GM18520 (cell line): ENCODE results near the gene LRRC59.

Experiments used
- ATAC-seq: cut with Tn5 transposase; IDR thresholded peaks from one replicate; pipeline ENCODE4 v1.9.1; 2021; ENCODE audit not compliant: unreplicated experiment

LRRC59 gene

DNA sequence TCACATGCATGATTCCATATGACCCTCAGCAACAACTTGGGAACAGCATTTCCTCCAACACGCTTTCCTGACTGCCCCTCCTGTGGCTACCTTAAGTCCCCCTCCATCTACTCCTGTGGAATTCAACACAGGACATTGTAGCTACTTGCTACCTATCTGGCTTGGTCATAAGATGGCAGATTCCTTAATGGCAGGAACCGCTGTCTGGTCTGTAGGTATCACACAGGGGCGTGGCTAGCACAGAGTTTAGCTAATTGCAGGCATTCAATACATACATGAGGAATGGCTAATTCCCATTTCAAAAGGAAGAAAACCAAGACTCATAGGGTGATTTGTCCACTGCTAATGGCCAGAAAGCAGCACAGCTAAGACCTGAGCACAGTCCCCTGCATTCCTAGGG lies 8.6 kb downstream of the LRRC59 start:
- no peak for ATAC-seq

DNA sequence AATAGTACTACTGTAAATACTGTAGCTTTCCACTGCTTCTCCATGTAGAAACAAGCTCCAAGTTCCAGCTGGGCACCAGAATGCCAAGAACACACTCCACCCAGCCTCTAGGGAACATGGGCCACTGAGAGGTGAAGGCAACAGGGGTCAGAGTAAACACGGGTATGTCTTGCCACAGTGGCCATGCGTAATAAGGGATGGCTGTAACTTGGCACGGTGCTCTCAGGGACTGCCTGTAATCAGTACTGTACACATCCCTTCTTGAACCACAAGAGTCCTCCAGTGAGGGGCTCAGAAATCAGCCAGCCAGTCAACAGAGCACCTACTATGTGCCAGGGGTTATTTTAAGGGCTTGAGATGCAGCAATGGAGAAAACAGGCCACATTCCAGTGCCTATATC lies 10.8 kb downstream of the LRRC59 start:
- no peak for ATAC-seq

DNA sequence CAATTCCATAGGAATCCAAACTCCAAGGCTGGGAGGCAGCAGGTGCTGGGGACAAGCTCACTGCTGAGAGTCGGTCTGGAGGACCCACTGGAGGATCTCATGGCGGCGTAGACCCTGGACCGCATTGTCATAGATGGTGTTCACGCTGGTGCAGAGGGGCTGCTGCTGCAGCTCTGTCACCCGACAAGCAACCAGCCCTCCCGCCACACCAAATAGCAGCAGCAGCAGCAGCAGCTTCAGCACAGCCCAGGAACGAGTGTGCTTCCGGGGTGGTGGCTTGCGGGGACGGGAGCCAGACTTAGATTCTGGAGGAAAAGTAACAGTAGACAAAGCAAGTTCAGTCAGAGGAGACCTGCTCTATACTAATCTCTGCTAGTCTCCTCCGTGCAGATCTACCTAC lies 14.4 kb downstream of the LRRC59 start:
- ATAC-seq, result no peak

DNA sequence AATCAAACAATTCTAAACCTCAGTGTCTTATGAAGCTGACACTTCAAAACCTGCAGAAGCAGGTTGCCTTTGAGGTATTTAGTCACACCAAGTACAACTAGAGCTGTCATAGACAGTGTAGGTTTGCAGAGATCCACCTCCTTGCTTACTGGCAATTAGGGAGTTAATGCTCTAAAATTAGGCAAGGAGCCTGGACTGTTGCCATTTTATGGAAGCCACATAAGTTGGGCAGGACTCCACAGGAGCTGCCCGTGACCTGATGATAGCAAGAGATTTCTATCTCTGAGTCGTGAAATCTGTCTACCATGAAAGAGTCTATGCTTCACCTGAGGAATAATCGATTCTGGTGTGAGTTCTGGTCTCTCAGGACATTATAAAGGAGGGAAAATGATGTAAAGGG lies 15.4 kb downstream of the LRRC59 start:
- ATAC-seq, result no peak

DNA sequence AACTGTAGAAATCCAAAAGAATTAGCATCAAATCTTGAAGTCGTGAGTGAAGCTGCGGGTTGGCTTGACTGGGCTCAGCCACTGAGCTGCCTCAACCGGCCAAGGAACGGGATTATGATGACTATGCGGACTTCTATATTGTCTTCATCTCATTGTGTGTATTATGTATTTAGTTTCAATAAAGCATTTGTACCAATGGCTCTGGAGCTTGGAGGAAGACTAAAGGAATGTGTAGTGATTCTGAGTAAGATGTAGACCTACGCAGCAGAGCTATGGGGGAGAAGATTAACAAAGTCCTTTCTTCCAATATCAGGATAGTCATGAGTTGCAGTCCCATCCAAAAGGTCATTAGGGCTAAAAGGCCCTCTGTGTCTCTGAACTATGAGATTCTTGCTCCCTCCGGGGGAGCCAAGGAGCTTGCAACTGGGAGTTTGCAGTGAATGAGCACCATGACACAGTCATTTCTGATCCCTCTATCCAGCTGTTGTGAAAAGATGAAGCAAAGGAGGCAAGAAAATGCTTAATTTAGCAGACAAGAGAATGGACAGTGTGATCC lies 16.0 kb downstream of the LRRC59 start:
- ATAC-seq, result no peak

DNA sequence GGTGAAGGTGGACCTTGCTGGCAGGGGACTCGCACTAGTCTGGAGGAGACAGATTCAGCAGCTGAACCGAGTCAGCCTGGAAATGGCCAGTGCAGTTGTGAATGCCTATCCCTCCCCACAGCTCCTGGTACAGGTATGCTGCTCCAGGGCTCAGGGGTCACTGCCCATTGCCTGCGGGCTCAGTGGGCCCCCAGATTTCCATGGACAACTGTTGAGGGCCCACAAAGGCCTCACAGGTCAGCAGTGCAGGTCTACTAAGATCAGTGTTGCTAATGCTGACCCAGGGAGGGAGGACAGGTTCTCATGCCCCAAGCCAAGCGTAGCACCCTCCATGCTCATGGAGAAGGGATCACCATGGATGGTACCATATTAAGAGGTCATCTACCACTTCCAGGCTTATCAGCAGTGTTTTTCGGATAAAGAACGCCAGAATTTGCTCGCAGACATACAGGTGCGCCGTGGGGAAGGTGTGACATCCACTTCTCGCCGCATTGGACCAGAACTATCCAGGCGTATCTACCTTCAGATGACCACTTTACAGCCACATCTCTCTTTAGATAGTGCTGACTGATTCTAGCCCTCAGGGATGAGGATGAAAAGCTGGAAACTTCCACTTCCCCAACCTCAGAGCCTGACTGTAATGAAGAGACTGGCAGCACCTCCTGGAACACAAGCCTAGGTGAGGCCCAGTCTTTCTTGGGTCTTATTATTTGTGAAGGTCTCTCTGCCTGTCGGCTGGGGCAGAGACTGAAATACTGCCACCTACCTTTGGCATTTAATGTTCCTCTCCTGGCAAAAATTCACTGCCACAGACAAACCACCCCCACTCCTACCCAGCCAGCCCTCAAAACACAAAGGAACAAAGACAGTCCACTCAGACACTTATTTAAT lies 16.7 kb downstream of the LRRC59 start:
- no peak for ATAC-seq

DNA sequence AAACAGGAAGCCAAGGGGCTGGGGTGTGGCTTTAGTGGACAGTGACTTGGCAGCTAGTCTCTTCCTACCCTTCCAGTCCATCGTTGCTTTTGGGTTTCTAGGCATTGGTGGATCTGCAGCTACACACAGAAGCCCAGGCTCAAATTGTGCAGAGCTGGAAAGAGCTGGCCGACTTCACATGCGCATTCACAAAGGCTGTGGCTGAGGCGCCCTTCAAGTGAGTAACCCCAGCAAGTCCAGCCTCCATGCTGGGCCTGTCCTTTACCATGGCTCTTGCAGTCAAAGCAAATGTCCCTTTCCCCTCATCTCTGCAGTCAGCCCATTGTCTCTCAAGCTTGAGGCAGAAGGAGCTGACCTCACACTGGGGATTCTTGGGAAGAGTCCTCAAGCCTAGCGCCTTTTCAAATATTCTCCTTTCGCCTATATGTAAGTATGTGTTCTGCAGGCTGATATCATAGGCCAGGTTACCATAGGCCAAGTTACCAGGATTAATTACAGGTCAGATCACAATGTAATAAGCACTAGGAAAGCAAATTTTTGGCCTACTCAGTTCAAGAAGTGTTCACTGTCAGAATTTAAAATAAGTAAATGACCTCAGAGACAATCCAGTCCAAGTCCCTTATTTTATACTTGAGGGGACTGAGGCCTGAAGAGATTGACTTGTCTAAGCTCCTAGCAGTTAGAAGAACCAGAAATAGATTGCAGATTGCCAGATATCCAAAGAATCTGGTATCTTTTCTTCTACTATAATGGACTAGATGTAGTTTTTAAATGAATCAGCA lies 17.8 kb downstream of the LRRC59 start:
- ATAC-seq, result no peak

DNA sequence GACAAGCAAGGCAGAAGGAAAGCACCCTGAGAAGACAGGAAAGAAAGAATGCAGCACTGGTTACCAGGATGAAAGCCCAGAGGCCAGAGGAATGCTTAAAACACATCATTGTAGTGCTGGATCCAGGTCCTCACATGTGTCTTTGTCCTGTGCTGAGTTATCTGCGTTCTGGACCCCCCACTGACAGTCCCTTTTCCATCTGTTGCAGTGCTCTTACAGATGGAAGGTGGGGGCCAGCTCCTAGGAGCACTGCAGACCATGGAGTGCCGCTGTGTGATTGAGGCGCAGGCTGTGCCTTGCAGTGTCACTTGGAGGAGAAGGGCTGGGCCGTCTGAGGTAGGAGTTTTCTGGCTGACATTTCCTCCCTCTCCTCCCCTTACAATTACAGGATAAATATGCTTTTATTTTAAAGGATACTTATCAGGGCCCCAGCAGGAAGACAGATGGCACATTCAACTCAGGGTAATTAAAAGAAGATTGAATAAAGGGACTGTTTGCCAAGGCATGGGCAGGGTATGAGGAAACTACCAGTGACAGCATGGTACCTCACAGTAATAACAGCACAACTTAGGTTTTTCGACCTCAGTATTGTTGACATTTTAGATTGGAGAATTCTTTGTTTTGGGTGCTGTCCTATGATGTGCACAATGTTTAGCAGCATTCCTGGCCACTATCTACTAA lies 21.3 kb downstream of the LRRC59 start:
- no peak for ATAC-seq

DNA sequence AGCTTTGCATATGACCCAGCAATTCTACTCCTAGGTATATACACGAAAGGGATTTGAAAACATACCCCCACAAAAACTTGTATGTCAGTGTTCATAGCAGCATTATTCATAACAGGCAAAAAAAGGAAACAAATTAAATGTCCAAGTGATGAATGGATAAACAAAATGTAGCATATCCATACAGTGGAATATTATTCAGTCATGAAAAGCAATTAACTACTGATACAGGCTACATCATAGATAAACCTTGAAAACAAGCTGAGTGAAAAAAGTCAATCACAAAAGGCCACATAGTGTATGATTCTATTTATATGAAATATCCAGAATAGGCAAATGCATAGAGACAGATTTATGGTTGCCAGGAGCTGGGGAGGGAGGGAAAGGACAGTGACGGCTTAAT lies 23.6 kb downstream of the LRRC59 start:
- ATAC-seq, result no peak

DNA sequence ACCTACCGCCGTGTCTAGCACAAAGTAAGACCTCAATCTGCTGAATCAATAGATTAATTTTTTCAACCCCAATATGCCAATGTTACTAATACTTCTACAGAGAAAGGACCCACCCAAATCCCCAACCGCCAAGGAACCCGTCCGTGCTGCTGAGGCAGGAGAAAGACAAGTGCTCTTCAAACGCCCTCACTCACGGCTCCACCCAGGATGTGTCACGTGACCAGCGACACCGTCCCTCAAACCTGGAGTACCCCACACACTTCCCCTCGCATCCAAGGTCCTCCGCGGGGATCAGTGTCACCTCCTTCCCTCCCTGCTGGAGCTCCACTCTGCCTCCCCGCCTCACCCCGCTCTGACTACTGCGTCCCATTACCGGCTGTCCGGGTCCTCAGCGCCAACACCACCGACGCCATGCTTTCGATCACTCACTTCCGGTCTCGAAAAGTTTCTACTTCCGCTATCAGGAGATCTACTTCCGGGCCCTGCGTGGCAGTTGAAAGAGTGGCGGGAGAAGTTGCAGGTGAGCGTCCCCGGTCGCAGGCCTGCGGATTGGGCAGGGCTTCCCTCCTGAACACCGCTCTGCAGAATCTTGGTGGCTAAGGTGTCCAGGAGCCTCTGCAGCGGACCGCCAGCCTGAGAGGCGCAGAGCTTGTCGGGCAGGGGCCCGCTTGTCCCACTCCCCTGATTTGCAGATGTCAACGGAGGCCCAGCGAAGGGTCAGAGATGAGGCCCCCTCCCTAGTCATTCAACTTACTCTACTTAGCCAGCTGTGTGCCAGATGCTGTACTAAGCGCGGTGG lies 24.4 kb downstream of the LRRC59 start, which contains the start of the genes EME1 and MRPL27:
TSS of gene EME1 (plus strand) at position 472 of the 799 bp plus-strand sequence. CDS start 1,980 bp downstream, outside the sequence.
TSS of gene MRPL27 (minus strand) at position 427 of the 799 bp plus-strand sequence. CDS start at position 413, 14 bp downstream.
- ATAC-seq, result peak; percentile 64

DNA sequence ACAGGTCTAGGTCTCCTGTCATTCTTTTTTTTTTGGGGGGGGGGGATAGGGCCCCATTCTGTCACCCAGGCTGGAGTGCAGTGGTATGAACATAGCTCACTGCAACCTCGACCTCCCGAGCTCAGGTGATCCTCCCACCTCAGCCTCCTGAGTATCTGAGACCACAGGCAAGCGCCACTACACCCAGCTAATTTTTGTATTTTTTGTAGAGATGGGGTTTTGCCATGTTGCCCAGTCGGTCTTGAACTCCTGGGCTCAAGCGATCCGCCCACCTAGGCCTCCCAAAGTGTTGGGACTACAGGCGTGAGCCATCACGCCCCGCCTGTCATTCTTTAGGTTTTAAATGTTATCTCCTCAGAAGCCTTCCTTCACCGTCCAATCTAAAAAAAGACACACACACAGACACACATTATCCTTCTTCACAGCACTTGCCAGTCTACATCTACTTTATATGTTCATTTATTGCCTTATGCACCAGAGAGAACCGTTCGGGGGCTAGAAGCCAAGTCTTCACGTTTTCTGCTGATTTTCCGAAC lies 25.0 kb downstream of the LRRC59 start:
- ATAC-seq, result no peak

DNA sequence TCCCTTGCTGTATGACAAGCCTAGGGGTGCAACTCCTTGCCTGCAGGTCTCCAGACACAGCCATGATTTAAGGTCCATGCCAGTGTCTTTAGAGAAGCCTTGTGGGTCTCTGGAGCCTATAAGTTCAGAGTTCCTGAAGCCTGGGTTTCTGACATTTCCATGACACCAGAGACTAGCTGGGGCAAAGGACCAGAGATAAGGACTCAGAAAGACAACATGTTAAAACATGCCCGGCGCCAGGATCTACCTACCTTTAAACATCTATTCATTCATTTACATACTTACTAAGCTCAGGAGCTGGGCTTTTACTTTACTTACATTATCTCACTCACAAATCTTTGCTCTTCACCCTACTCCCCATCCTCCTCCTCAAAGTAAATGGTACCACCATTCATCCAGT lies 25.8 kb downstream of the LRRC59 start:
- no peak for ATAC-seq

DNA sequence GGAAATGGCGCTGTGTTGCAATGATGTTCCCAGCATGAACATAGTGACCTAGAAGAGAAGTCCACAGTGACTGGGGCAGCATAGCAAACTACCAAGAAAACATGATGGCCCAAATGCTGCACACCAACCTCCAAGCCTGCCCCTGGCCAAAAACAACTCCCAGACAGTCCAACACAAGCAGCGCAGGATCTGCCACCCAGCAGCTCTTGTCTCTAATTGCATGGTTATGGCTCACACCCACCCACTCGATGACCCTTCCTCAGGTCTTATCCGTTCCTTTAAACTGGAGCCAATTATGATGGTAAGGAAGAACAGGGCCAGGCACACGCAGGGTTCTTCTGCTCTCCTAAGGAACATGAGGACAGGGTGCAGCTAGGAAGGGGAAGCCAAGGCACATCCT lies 27.3 kb downstream of the LRRC59 start:
- no peak for ATAC-seq

DNA sequence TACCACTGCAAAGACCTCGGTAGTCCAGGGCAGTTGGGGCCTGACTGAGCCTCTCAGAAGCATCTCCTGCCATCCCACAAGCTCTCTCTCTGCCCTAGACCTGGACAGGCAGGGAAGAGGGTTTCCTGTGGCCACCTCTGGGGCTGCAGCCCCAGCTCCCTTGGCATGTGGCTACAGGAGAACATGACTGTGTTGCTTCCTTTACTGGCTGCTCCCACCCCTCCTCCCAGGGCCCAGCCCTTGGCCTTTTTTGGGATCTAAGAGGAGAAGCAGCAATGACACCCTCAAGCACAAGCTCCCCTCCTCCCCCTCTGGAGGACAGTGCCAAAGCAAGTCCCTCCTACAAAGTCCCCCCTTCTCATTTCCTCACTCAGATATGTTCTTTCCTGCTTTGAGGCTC lies 29.9 kb downstream of the LRRC59 start:
- ATAC-seq, result no peak

DNA sequence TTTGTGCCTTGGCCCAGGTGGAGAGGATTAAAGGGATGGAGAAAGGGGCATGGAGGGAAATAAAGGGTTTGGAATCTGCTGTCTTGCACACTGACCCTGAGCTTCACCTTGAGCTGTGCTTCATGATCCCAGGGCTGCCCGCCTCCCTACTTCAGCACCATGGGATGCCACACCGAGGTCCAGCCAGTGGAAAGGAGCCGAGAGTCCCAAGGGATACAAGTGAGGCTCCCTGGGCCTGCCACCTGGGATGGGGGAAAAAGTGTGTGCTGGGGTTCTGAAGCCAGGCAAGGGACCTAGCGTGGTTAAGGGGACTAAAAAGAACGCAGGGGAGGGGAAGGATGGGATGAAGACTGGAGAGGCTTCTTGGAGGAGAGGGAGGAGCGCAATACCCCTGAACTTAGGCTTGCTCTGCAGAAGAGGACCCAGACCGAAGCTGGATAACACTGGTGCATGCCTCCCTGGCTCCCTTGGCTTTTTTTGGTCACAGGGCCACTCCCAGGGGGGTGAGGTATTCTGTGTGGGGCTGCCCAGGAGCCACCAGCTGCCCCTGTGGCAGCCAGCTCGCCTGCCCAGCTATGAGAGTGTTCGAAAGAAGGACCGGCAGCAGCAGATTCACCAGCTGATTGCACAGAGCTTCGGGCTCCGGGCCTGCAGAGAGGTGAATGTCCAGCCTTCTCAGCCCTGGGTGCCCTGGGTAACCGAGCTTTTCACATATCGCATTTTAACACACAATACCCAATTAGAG lies 31.5 kb downstream of the LRRC59 start:
- ATAC-seq, result no peak

DNA sequence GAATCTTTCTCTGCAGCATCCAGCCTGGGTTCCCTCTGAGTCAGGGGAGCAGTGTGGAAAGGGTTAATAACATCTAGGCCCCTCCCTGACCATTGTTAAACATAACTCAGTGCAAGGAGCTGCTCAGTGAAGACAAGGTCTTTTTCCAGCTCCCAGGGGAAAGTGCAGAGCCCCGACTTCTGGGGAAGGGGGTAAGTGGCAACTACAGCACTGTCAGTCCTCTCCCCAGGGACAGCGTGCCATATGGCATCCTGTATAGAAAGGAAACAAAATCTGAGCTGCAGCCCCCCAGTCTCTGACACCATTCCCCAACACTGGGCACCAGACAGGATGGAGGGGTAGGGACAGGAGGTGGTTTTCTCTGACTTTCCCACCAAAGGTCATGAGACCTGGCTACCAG lies 32.2 kb downstream of the LRRC59 start:
- ATAC-seq, result no peak

DNA sequence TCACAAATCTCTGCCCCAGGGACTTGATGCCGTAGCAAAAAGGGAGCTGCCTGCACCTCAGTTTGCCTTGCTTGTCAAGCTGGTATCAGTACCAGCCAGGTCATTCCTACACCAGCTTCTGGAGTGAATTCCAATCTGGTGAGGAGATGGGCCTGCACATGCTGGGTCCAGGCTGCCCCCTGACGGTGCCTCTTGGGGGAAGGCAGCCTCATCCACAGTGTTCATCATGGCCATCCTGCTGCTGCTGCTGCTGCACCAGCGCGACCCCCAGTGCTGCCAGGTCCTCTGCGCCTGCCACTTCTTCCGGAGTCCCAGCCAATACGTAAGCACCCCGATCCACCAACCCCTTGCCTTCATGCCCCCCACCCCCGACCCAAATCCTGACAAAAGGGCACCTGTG lies 32.6 kb downstream of the LRRC59 start:
- ATAC-seq, result no peak

DNA sequence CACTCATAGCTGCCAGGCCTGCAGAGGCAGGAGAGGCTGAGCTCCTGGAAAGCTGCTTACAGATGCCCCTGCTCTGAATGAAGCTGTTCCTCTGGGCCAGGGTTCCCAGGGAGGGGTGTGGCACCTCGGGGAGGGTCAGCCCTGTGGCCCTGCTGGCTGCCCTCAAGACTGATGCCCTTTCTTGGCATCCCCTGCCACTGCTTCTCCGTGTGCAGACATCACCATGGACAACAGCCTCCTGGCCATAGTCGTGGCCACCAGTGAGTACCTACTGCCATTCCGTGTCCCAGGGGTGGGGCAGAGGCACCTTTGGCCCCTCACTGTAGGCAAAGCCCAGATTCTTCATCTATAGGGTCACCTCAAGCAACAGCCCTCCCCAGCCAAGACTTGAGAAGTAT lies 33.3 kb downstream of the LRRC59 start:
- no peak for ATAC-seq
